Activated CD8-positive, alpha-beta memory T cell treated with anti-CD3 and anti-CD28 coated beads, Interleukin-2, amount 50 U/mL, for 4 hours (primary cell): Measurements from ENCODE around the gene CSPG5.
A peak's percentile ranks its signal among the peaks of the same experiment; 100 is the strongest.

Source experiments
- DNase-seq: peaks from one replicate; pipeline ENCODE4 v3.0.0-alpha.2; 2020

Gene CSPG5, protein sequence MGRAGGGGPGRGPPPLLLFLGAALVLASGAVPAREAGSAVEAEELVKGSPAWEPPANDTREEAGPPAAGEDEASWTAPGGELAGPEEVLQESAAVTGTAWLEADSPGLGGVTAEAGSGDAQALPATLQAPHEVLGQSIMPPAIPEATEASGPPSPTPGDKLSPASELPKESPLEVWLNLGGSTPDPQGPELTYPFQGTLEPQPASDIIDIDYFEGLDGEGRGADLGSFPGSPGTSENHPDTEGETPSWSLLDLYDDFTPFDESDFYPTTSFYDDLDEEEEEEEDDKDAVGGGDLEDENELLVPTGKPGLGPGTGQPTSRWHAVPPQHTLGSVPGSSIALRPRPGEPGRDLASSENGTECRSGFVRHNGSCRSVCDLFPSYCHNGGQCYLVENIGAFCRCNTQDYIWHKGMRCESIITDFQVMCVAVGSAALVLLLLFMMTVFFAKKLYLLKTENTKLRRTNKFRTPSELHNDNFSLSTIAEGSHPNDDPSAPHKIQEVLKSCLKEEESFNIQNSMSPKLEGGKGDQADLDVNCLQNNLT

DNA sequence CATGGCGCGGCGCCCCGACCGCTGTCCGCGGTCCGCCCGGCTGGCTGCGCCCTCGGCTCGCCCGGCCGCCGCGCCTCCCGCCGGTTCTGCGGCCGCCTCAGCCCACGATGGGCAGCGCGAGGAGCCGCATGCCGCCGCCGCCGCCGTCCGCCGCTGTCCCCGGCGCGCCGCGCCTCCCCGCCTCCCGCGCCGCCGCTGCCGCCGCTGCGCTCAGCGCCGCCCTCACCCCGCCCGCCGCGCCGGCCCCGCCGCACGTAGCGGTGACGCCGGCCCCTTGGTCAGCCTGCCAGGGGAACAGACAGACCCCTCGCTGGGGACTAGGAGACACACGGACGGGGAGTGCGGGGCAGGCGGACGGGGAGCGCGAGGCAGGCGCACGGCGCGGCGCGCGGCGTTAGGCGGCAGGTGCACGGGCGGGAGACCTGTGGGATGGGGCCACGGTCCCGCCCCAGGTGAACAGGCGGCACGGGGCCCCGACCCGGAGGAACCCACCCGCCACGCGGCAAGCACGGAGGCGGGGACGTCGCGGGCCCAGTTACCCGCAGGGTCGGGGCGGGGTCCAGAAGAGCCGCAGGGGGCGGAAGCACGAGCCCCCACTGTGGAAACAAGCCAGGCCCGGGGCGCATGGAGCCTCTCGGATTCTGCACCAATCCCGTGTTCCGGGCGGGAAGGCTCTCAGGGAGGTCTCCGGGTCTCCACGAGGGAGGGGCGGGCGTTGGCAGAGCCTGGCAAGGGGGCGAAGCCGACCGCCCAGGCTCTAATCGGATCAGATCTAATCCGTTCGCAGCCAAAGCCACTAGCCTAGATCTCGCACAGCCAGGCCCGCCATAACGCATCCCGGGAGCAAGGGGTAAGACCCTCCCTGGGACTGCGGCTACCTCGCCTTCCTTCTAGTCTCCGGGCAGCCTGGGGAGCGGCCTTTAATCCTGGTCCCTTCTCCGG lies at the start of gene CSPG5:
Gene CSPG5 (minus strand): TSS at position 175 of the 942 bp plus-strand sequence. CDS start 172 bp downstream, at position 3.
- peak; percentile 19 for DNase-seq

GRCh38 chr3:47628426-47628825 lies 49.8 kb upstream of the CSPG5 start:
- DNase-seq, result no peak

GRCh38 chr3:47622671-47623461 lies 44.2 kb upstream of the CSPG5 start:
- no peak for DNase-seq

DNA sequence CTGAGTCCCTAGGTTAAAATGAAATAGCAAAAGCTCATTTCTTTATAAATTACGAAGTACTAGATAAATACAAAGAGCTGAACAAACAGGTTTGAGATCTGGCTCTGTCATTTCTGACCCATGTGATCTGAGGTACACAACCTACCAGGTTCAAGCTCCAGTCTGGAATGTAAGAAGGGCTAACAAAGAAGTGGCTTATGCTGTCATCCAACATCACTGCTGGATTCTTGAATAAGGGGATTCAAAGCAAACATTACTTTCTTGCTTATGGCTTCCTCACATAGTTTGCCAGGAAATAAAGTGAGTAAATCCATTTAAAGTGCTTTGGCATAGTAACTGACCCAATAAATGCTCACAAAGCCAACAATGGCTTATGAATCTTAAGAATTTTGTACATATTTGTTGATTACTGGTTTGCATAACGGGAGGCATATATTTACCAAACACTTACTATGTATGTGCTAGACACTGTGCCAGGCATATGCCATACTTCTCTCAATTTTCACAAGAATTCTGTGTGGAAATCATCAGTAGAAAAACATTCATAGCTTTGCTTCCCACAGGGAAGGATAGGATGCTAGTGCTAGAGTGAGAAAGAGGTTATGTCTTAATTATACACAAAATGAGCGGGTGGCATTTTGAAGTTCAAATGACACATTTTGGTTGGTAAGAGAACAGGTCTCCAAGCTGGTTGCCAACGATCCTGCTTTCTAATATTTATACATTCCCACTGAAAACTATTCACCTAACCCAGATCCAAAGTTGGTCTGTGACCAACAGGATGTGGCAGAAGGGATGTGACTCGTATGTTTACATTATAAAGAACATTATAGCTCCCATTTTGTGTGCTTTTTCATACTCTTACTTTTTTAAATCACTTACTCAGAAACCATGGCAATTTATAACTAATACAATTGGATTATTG lies 38.7 kb upstream of the CSPG5 start:
- DNase-seq, result no peak

- DNase-seq, result no peak
These were observed 36.1 kb upstream of the CSPG5 start for GRCh38 chr3:47614788-47615187.

- no peak for DNase-seq
These were observed 35.1 kb upstream of the CSPG5 start for GRCh38 chr3:47613722-47614121.

- no peak for DNase-seq
These were observed 34.2 kb upstream of the CSPG5 start for GRCh38 chr3:47612879-47613278.

- no peak for DNase-seq
These were observed 33.5 kb upstream of the CSPG5 start for GRCh38 chr3:47612178-47612577.

GRCh38 chr3:47611576-47611975 lies 32.9 kb upstream of the CSPG5 start:
- DNase-seq, result no peak

- DNase-seq, result no peak
These were observed 31.9 kb upstream of the CSPG5 start for GRCh38 chr3:47610583-47610982.

DNA sequence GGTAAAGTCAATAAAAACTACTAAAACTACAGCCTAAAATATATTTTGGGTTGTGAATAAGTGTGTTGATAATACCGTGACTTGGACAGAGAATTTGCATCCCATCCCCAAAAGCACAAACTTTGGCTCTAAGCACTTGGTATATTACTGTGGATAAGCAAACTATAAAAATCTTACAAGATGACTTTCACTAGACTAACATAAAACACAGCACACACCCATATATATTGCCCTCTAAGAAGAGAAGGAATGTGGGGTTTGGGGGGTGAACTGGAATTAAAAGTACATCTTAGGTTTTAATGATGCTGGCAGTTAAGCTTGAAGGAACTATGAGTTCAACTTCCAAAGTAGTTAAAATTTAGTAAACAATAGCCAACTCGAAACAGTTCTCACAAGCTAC lies 28.7 kb upstream of the CSPG5 start:
- DNase-seq, result no peak

- DNase-seq, result no peak
These were observed 27.5 kb upstream of the CSPG5 start for GRCh38 chr3:47606165-47606564.

GRCh38 chr3:47605652-47606051 lies 27.0 kb upstream of the CSPG5 start:
- DNase-seq, result no peak

DNA sequence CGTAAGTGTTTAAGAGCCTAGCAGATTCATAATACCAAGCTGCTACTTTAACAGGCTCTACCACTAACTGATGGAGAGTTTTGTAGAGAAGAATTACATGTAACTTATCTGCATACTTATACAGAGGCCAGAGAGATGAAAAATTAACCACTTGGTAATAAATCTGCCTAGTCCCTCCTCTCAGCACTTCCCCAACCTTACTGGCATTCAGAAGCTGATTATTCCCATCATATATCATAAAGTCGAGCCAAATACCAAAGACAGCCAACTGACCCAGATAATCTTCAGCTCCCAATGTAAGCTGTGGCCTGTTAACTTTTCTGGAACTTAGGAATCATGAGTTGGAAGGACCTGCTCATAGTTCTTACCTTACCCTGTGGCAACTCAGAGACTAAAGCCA lies 25.5 kb upstream of the CSPG5 start:
- DNase-seq, result no peak

- DNase-seq, result no peak
These were observed 24.7 kb upstream of the CSPG5 start for GRCh38 chr3:47603332-47603731.

- DNase-seq, result no peak
These were observed 22.6 kb upstream of the CSPG5 start for GRCh38 chr3:47601281-47601680.

DNA sequence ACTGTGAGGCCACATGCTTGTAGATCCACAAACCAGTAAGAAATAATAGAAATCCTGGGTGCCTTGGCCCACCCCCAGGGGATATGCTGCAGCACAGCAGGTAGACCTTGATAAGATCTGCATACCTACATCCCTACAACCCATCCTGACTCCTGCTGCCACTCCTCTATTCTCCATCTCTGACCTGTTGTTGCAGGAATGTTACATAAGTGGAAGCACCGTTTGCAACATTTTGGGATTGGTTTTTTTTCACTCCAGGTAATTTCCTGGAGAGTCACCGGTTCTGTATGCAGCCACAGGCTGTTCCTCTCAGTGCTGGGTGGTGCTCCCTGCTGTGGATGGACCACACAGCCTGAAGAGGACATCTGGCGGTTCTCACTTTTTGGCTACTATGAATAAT lies 16.1 kb upstream of the CSPG5 start:
- DNase-seq, result no peak

DNA sequence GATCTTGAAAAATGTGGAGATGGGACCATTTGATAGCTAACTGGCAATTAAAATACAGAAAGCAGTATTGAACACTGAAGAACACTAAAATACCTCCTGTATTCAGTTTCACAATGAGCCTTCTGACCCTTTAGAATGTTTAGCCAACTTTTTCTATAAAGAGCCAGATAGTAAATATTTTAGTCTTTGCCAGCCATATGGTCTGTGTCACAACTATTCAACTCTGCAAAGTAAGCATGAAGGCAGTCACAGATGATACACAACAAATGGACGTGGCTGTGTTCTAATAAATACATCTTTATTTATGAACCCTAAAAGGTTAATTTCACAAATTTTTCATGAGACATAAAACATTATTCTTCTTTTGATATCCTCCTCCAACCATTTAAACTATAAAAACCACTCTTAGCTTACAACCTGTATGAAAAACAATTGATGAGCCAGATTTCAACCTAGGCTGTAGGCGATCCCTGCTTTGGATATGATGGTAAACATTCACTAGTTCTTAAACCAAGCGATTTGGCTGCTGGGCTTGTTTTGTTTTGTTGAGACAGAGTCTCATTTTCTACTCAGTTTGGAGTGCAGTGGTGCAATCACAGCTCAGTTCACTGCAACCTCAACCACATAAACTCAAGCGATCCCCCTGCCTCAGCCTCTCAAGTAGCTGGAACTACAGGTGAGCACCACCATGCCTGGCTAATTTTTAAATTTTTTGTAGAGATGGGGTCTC lies 13.6 kb upstream of the CSPG5 start:
- DNase-seq, result no peak

GRCh38 chr3:47590216-47590615 lies 11.6 kb upstream of the CSPG5 start:
- DNase-seq, result no peak

GRCh38 chr3:47588587-47588986 lies 9.9 kb upstream of the CSPG5 start:
- no peak for DNase-seq

GRCh38 chr3:47588053-47588452 lies 9.4 kb upstream of the CSPG5 start:
- DNase-seq, result no peak
